GM12891 (cell line): ENCODE results near the gene TMEM185A.

Experiments
- PAX5 ChIP-seq: IDR thresholded peaks from 2 replicates; pipeline ENCODE4 v1.6.1; 2011; ENCODE audit warnings: low read length, moderate library complexity, mild to moderate bottlenecking; ENCODE audit not compliant: insufficient read depth, severe bottlenecking
- POLR2A ChIP-seq: IDR thresholded peaks from 2 replicates; pipeline ENCODE4 v1.6.1; 2011; ENCODE audit warnings: low read depth, low read length, control low read depth
- POLR2AphosphoS5 ChIP-seq: IDR thresholded peaks from 2 replicates; pipeline ENCODE4 v1.6.1; 2011; ENCODE audit warnings: low read depth, low read length, control low read depth

- TF ChIP-seq POLR2A (no peak), POLR2AphosphoS5 (no peak), PAX5 (no peak)
These were observed 58.8 kb downstream of the TMEM185A start for GRCh38 chrX:149572743-149573142.
